Measurements from ENCODE around the gene GPR21. TPM values are rescaled to one million over a fixed set of nuclear protein-coding genes. Genes with fewer than 3 reads are reported as not detected.

The GPR21 gene
- total RNA-seq, 2 experiments from 2014 or later: 0.65 TPM; not detected in 1

DNA sequence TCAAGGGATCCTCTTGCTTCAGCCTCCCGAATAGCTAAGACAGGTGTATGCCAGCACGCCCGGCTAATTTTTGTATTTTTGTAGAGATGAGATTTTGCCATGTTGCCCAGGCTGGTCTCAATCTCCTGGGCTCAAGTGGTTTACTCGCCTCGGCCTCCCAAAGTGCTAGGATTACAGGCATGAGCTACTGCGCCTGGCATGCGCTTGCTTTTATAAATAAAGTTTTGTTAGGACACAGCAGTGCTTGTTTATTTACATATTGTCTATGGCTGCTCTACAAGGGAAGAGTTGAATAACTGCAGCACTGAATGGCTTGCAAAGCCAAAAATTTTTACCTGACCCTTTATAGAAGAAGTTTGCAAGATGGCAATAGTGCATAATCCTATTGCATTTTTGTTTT, 27.7 kb downstream of the GPR21 start:
- CTCF ChIA-PET: no interaction called here
- POLR2A ChIA-PET: no interaction called here

DNA sequence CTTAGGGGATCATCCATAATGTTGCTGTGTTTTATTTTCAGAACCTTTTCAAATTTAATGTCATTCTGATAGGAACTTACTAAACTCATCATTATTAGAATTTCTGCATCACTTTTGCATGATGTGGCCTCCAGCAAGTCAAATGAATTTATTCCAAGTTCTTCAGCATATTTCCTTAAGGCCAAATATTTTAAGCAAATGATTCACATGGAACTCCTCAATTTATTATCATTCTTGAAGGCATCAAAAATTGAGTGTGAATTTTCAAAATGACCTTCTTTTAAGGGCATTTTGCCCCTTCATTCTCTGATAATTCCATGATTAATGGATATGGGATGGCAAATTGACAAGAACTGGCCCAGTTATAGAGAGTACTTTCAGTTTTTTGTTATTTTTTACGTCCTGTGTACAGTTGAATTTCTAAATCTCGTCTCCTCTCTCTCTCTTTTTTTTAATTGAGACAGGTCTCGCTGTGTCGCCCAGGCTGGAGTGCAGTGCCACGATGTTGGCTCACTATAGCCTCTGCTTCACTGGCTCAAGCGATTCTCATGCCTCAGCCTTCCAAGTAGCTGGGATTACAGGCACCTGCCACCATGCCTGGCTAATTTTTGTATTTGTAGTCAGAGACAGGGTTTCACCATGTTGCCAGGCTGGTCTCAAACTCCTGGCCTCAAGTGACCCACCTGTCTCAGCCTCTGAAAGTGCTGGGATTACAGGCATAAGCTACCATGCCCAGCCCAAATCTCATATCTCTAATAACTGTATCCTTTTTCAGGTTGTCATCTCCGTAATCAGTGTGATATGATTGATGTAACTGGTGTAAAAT, 29.1 kb downstream of the GPR21 start:
- ChIA-PET POLR2A (no interaction called here), CTCF (interaction anchor here (0.6 kb wide), 1 partner anchor 244 kb away, joined by 3 read pairs; no protein-coding TSS in a partner anchor)

DNA sequence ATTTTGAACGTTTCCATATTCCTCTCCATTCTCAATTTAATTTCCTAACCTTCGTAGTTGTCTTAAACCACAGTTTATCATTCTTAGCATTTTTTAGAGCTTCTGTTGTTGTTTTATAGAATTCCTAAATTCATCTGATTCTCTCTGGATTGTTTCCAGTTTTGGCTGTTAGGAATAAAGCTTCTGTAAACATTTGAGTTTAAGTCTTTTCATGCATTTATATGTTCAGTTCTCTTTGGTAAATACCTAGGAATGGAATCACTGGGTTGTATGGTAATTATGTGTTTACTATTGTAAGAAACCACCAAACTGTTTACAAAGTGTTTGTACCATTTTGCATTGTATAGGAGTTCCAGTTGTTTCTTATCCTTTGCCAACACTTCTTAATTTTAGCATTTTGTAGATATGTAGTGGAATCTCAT, 29.7 kb downstream of the GPR21 start:
- CTCF ChIA-PET: interaction anchor here (0.6 kb wide), 1 partner anchor 243 kb away, joined by 3 read pairs; no protein-coding TSS in a partner anchor
- POLR2A ChIA-PET: no interaction called here

DNA sequence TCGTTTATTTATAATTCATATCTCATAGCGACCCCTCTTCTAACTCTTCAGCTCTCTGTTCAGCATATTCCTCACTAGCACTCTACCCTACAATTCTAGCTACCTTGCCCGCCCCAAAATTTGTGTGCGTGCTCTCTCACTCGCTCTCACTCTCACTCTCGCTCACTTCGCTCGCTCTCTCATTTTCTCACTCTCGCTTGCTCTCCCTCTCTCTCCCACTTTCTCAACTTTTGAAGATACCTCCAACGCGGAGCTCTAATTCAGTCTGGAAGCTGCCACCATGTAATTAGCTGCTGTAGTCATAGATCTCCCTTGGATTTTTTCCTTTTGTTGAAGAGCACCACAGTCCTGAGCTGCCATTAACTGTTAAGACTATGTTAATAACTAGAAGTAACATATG, 30.4 kb downstream of the GPR21 start:
- CTCF ChIA-PET: interaction anchor here (0.6 kb wide), 1 partner anchor 18 kb away, joined by 3 read pairs; no protein-coding TSS in a partner anchor
- POLR2A ChIA-PET: no interaction called here

DNA sequence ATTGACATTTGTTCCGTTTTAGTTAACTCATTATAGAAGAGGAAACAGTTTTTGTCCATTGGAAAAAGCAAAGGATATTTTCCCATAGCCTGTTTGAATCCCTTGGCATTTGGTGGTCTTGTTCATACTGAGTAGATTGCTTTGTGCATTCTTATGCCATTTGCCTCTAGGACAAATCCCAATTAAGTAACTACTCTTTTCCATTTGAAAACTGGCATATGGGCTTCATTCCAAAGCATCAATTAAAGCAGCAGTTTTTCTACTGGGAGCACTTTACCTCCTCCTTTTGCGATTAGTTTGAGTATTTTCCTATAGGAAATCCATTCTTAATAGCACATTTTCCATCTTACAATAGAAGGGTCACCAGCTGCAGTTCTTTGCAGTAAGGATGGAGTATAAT, 31.2 kb downstream of the GPR21 start:
- ChIA-PET POLR2A (no interaction called here), CTCF (no interaction called here)

DNA sequence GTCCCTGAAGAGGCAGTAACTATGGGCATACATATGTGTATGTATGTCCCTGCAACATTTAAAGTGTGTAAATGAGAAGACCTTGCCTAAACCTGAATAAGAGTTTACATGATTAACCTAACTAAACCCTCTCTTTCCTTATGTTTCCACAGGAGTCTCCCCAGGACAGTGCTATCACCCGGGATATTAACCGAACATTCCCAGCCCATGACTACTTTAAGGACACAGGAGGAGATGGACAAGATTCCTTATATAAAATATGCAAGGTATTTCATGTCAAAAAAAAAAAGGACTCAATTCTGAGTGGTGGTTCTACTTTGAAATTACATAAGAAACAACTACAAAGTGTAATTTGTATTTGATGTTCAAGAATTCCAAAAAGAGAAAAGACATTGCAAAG, 31.7 kb downstream of the GPR21 start:
- POLR2A ChIA-PET: no interaction called here
- CTCF ChIA-PET: no interaction called here

DNA sequence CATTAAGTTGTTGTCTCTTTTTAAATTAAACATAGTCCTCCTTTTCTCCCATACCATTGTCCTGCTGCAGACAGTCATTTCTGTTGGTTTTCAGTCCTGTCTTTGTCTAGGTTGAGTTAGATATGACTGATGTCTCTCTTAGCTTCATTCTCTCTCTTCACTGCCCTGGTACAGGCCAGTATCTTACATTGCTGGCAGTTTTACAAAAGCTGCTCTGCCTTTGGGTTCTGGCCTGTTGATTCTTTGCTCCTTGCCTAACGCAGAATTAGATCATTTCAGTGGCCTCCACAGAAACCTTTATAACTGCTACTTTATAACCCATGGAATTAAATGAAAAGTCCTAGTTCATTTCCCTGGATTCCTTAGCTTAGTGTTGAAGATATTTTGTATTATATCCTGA, 33.7 kb downstream of the GPR21 start:
- POLR2A ChIA-PET: no interaction called here
- CTCF ChIA-PET: interaction anchor here (0.6 kb wide), 1 partner anchor 52 kb away, joined by 3 read pairs; no protein-coding TSS in a partner anchor

DNA sequence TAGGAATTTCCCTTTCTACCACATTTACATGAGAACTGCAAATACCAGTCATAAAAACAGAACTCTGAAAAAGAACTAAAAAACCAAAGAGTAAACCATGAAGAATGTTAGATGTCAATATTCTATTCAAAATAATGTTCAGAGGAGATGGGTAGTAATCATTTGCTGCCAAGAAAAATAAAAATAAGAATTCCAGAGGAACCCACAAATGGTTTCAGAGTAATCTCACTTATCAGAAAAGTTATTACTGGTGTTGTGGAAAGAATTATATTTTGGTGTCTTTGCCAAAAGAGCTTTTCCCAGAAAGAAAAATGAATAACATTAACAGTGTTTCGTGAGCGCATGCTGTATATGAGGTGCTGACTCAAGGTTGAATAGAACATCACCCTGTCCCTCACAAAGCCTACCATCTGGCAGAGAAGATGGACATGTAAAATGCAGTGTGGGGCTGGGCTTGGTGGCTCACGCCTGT, 35.6 kb downstream of the GPR21 start:
- POLR2A ChIA-PET: no interaction called here
- CTCF ChIA-PET: interaction anchor here (0.8 kb wide), 1 partner anchor 130 kb away, joined by 3 read pairs; no protein-coding TSS in a partner anchor

DNA sequence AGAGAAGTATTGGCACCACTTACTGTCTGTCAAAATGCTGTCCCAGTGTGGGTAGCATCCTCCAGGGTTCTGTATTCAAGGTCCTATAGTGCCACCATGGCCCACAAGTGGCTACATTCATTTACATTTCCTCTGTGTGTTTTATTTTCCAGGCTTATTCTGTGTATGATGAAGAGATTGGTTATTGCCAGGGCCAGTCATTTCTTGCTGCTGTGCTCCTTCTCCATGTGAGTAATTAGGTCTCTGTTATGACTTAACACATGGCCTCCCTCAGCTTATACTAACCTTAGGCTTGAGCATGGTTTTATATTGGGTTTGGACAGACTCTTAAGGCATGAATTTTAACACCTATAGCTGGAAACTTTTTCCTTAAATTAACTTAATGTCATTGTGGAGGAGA, 36.7 kb downstream of the GPR21 start:
- POLR2A ChIA-PET: no interaction called here
- CTCF ChIA-PET: no interaction called here

DNA sequence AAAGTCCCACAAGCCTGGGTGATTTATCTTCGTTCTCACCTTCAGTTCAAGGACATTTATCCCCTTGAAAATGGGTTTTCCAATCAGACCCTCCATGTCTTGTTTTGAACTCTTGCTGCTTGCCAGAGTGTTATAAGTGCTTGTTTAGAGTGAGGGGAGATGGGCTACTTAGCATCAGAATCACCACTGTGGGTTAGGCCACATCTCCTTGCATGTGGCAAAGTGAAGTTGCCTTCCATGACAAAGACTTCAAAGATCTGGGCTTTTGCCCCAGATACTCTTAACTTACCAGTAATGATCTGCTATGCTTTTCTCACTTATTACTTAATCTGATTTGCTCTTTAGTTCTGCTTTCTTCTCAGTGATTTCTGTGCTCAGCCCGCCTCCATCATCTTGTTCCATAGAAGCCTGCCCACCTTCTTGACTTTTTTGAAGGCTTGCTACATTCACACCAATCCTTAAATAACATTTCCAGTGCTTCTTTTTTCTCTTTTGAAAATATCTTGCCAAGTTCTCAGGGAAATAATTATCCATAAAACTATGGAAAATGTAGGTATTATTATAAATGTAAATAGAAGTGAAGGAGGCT, 39.0 kb downstream of the GPR21 start:
- CTCF ChIA-PET: interaction anchor here (1.5 to 2.4 kb wide), 2 partner anchors 10 to 277 kb away, joined by 5 to 7 read pairs; no protein-coding TSS in a partner anchor
- POLR2A ChIA-PET: no interaction called here

DNA sequence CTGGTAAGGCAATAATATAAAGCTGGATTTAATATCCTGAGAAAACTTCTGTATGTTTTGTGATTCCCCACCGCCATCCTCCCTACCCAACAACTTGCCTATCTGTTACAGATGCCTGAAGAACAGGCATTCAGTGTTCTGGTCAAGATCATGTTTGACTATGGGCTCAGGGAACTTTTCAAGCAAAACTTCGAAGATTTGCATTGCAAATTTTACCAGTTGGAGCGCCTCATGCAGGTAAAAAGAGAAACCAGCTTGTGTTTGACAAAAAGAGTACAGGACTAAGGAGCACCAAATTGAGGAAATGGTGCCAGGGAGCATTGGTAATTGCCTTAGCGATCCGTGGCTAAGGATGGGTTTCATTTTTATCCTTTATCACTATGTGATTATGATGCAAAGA, 40.0 kb downstream of the GPR21 start:
- POLR2A ChIA-PET: no interaction called here

DNA sequence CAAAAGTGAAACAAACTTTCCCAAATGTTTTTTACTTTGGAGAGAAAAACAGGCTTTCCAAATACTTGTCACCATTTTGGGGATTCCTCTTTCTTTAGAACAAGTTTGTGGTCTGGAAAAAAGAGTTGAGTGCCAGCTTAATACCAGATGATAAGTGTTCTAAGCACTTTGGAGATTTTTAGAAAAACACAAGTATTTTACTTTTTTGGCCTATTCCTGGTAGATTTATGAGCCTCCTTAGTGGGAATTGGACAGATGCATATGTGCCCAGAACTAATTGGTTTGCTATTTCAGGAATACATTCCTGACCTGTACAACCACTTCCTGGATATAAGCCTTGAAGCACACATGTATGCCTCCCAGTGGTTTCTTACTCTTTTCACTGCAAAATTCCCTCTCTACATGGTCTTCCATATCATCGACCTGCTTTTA, 40.5 kb downstream of the GPR21 start:
- ChIA-PET CTCF (interaction anchor here (1.5 to 2.4 kb wide), 2 partner anchors 8 to 276 kb away, joined by 5 to 7 read pairs; no protein-coding TSS in a partner anchor), POLR2A (no interaction called here)

More for the DNA sequence above, 40.0 kb downstream of the GPR21 start:
- CTCF ChIA-PET: interaction anchor here (1.5 to 2.4 kb wide), 2 partner anchors 9 to 276 kb away, joined by 5 to 7 read pairs; no protein-coding TSS in a partner anchor

DNA sequence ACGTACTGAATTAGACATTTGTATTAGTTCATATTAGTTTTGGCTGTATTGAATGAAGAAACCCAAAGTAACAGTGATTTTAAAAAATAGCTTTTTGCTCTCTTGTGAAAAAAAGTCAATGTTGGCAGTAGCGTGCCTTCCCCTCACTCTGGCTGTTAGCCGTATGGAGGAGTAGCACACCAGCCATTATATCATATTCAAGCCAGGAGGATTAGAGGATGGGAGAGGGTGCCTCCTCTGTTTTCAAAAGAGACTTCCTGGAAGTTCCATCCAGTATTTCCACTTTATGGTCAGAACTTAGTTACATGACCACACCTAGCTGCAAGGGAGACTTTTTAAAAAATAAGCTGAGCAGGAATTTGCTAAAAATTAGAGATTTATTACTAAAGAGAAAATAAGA, 41.2 kb downstream of the GPR21 start:
- ChIA-PET POLR2A (no interaction called here), CTCF (no interaction called here)

DNA sequence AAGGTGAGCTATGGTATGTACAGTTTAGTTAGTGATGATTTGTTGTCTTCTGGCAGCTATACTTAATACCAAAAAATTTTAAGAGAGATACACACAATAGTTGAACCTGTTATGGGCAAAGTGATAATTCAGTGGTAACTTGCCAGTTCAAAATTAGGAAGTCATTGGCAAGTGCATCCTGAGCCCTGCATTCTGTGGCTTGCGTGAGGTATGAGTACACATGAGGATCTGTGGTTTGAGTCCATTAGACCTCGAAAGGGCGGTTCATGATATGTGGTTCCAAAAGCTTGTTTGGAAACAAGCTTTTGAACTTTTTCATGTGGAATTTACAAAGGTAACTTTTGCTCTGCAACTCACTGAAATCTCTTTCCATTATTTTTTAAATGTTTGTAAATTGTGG, 47.0 kb downstream of the GPR21 start:
- POLR2A ChIA-PET: interaction anchor here (0.5 kb wide), 1 partner anchor 259 kb away, joined by 3 read pairs; no protein-coding TSS in a partner anchor

DNA sequence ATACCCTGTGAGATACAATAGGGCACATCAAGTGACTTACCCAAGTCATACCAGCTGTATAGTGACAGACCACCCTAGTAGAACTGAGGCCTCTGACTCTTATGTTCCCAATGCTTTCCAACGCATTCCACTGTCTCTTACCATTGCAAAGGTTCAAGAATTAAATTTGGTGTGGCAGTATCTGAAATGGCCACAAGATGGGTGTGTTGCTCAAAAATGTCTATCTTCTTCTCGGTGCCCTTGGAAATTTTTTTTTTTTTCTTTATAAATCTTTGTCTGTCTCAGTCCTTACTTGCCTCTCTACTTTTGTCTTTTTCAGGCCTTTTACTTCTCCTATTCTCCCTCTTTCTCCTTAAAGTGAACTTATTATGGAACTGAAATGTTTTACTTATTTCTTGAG, 48.4 kb downstream of the GPR21 start:
- ChIA-PET POLR2A (no interaction called here), CTCF (interaction anchor here (0.6 to 1.7 kb wide), 7 partner anchors 9 to 271 kb away, joined by 3 to 8 read pairs (median 5); no protein-coding TSS in a partner anchor)

More for the DNA sequence above, 47.0 kb downstream of the GPR21 start:
- CTCF ChIA-PET: interaction anchor here (1.6 kb wide), 1 partner anchor 13 kb away, joined by 3 read pairs; no protein-coding TSS in a partner anchor

DNA sequence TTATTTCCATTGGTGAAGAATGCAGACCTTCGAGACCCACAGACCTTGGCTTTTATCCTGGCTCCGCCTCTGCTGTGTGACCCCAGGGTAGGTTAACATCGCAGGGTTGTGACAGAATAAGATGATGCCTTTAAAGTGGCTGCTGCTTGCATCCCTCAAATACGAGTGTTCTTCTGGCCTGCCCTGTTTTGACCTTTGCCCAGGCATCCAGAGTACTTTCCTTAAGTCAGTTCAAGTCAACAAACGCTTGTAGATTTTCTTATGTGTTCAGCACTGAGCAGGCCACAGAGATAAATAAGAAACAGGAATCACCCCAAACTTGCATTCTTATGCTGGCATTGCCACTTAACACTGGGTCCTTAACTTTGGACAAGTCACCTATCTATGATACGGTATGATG, 50.2 kb downstream of the GPR21 start:
- ChIA-PET POLR2A (no interaction called here), CTCF (interaction anchor here (1.7 kb wide), 1 partner anchor 266 kb away, joined by 4 read pairs; no protein-coding TSS in a partner anchor)

DNA sequence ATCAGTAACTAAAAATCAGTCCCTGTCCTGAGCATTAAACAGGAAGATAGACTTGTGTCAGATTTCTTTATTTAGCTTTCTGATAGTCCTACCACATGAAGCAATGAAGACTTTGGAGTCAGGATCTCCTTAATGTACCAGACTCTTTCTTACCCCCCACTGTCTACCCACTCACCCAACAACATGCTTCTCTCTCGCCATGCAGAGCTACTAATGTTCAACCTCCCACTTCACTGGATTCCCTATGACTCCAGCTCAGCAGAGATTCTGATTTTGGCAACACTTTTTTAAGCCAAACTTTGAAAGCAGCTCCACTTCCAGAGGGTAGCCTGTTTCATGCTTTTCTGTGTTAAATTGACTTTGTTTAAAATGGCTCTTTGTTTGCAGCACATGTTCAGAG, 50.8 kb downstream of the GPR21 start:
- POLR2A ChIA-PET: no interaction called here
- CTCF ChIA-PET: interaction anchor here (1.7 kb wide), 1 partner anchor 266 kb away, joined by 4 read pairs; no protein-coding TSS in a partner anchor

Measured in activated CD8-positive, alpha-beta memory T cell treated with anti-CD3 and anti-CD28 coated beads for 36 hours (primary cell).